Fibroblast of lung (primary cell): ENCODE results near the gene ELMO1.

Experiments
- CTCF ChIP-seq, 2 donors: IDR thresholded peaks in 1 of 2; conservative IDR thresholded peaks in 1 of 2; 1 replicate in 1 of 2; 2 replicates in 1 of 2; pipeline ENCODE4 v1.5.1; 2011 to 2012; ENCODE audit warnings: low read length in 2 of 2, control low read depth in 1 of 2, inconsistent platforms in 1 of 2, low read depth in 1 of 2, mild to moderate bottlenecking in 1 of 2
- EZH2 ChIP-seq: IDR thresholded peaks from 2 replicates; pipeline ENCODE4 v1.5.1; 2012; ENCODE audit warnings: low read length, control low read depth, mild to moderate bottlenecking; ENCODE audit errors: missing control alignments

- TF ChIP-seq EZH2: no peak
- TF ChIP-seq CTCF (conservative IDR thresholded peaks at IDR 0.05 in 1 of 2, IDR thresholded peaks at IDR 0.05 in 1 of 2; ENCODE audit: low read depth in 1 of 2, low read length in 2 of 2): no peak
Measured at GRCh38 chr7:36884351-36884750, 564.3 kb downstream of the ELMO1 start.
